T-helper 9 cell (primary cell): Measurements from ENCODE around the gene SLC39A3.
A peak's percentile ranks its signal among the peaks of the same experiment; 100 is the strongest.
"Not testable (repeated sequence)": the region's sequence is repeated elsewhere in the genome, so short reads cannot be mapped to it uniquely, and the experiment has no call there.

Experiments used
- DNase-seq: peaks from one replicate; pipeline ENCODE4 v3.0.0-alpha.2; 2020

Gene SLC39A3

GRCh38 chr19:2721570-2722540 is 18.0 kb downstream of the SLC39A3 start:
- DNase-seq = no peak

- no peak for DNase-seq
Measured at GRCh38 chr19:2720777-2721569, 18.8 kb downstream of the SLC39A3 start, which contains the start of gene DIRAS1. TSS of gene DIRAS1 (minus strand) at chr19:2721372. CDS start at chr19:2717806, 3,566 bp downstream.

GRCh38 chr19:2719920-2720776 is 19.7 kb downstream of the SLC39A3 start:
- DNase-seq = no peak

- no peak for DNase-seq
Measured at GRCh38 chr19:2719232-2719735, 20.5 kb downstream of the SLC39A3 start.

GRCh38 chr19:2717638-2718541 is 21.9 kb downstream of the SLC39A3 start:
- no peak for DNase-seq

- DNase-seq = no peak
Measured at GRCh38 chr19:2716722-2717637, 22.8 kb downstream of the SLC39A3 start.

- DNase-seq = no peak
Measured at GRCh38 chr19:2716275-2716650, 23.6 kb downstream of the SLC39A3 start.

GRCh38 chr19:2715470-2716274 is 24.1 kb downstream of the SLC39A3 start:
- DNase-seq = no peak

GRCh38 chr19:2714531-2715269 is 25.1 kb downstream of the SLC39A3 start:
- no peak for DNase-seq

GRCh38 chr19:2714102-2714501 is 25.7 kb downstream of the SLC39A3 start:
- DNase-seq = not testable (repeated sequence)

- DNase-seq = not testable (repeated sequence)
Measured at GRCh38 chr19:2713170-2713569, 26.6 kb downstream of the SLC39A3 start.

GRCh38 chr19:2711875-2712205 is 28.0 kb downstream of the SLC39A3 start:
- DNase-seq = no peak

GRCh38 chr19:2711172-2711874 is 28.5 kb downstream of the SLC39A3 start:
- no peak for DNase-seq

GRCh38 chr19:2706251-2706650 is 33.6 kb downstream of the SLC39A3 start:
- DNase-seq = no peak

GRCh38 chr19:2703691-2704216 is 36.1 kb downstream of the SLC39A3 start:
- DNase-seq = no peak

- DNase-seq = no peak
Measured at GRCh38 chr19:2703077-2703437, 36.8 kb downstream of the SLC39A3 start.

GRCh38 chr19:2702170-2703076 is 37.4 kb downstream of the SLC39A3 start, which contains the start of gene GNG7:
TSS of gene GNG7 (minus strand) at chr19:2702694. CDS start at chr19:2520688, 182,006 bp downstream.
- peak; percentile 96 for DNase-seq
